Immature natural killer cell (primary cell): ENCODE measurements around the gene SHOX. TPM values are rescaled to one million over a fixed set of nuclear protein-coding genes. Genes with fewer than 3 reads are reported as not detected.
"Not testable (repeated sequence)": the region's sequence is repeated elsewhere in the genome, so short reads cannot be mapped to it uniquely, and the experiment has no call there.

ENCODE experiments used
- DNase-seq, 3 donors: peaks; one replicate each; pipeline ENCODE4 v3.0.0; 2022; ENCODE audit warnings: mixed read lengths in 1 of 3
- H3K27ac Mint-ChIP-seq, 6 donors: one replicate each; pipeline ENCODE4 v1.8.0; 2020; ENCODE audit warnings: mixed read lengths in 6 of 6, mild to moderate bottlenecking in 5 of 6, inconsistent platforms in 4 of 6, moderate library complexity in 3 of 6
- H3K27me3 Mint-ChIP-seq, 3 donors: one replicate each; pipeline ENCODE4 v1.8.0; 2020 to 2021; ENCODE audit warnings: low read depth in 3 of 3, mild to moderate bottlenecking in 3 of 3, mixed read lengths in 3 of 3, moderate library complexity in 3 of 3, inconsistent platforms in 1 of 3
- H3K36me3 Mint-ChIP-seq, 3 donors: one replicate each; pipeline ENCODE4 v1.8.0; 2020; ENCODE audit warnings: mixed read lengths in 3 of 3, inconsistent platforms in 2 of 3, mild to moderate bottlenecking in 2 of 3
- H3K4me1 Mint-ChIP-seq, 2 donors: one replicate each; pipeline ENCODE4 v1.8.0; 2020; ENCODE audit warnings: inconsistent platforms in 2 of 2, mild to moderate bottlenecking in 2 of 2, mixed read lengths in 2 of 2, moderate library complexity in 1 of 2
- H3K4me3 Mint-ChIP-seq, 5 donors: one replicate each; pipeline ENCODE4 v1.8.0; 2020; ENCODE audit warnings: mild to moderate bottlenecking in 5 of 5, mixed read lengths in 5 of 5, inconsistent platforms in 3 of 5, moderate library complexity in 3 of 5
- H3K9me3 Mint-ChIP-seq, 6 donors: one replicate each; pipeline ENCODE4 v1.8.0; 2020; ENCODE audit warnings: mild to moderate bottlenecking in 6 of 6, mixed read lengths in 6 of 6, inconsistent platforms in 4 of 6, moderate library complexity in 3 of 6
- polyA plus RNA-seq, 3 donors: library from polyadenylated mRNA; unstranded; fragments of 300-500 nt; fragmentation: Illumina TruSeq; gene quantifications; one replicate each; pipeline ENCODE4 v1.2.3, GENCODE V29; 2021

The SHOX gene
- polyA plus RNA-seq, 3 donors from 2014 or later: not detected

GRCh38 chrX:649166-649565, 18.6 kb downstream of the SHOX start:
- H3K4me3 Mint-ChIP-seq: no peak overlapping the region

DNA sequence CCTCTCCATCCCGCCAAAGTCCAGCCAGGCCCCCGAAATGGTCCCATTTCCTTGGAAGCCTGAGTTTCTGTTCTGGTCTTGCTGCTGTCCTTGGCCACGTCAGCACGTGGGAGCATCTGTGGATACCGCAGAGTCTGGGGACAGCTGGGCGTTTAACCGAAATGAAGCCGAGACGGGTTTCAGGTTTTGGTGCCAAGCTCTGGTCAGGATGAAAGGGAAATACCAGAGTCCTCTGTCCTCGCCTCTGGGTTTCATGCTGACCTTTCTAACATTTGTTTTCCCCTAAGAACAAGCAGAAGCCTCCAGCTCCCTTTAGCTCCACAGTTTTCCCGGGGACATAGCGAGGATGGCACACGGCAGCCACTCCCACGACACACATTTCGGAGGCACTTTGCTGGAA, 19.7 kb downstream of the SHOX start:
- Mint-ChIP-seq H3K27ac (no peak overlapping the region), H3K4me1 (no peaks in the 10 kb centered on the region), H3K4me3 (no peak overlapping the region), H3K36me3 (no peaks in the 10 kb centered on the region), H3K9me3 (no peaks in the 10 kb centered on the region), H3K27me3 (peaks cover 0 to 2% (median 1%) of the 10 kb centered on the region in 3 donors)
- DNase-seq: no peak

More at GRCh38 chrX:649166-649565, 18.6 kb downstream of the SHOX start:
- no peaks in the 10 kb centered on the region for H3K4me1 Mint-ChIP-seq
- DNase-seq: no peak
- H3K36me3 Mint-ChIP-seq: no peaks in the 10 kb centered on the region
- no peak overlapping the region for H3K27ac Mint-ChIP-seq
- H3K9me3 Mint-ChIP-seq: no peaks in the 10 kb centered on the region
- peaks cover 0 to 3% (median 1%) of the 10 kb centered on the region in 3 donors for H3K27me3 Mint-ChIP-seq

- H3K9me3 Mint-ChIP-seq: no peaks in the 10 kb centered on the region
- H3K27ac Mint-ChIP-seq: no peak overlapping the region
- H3K4me1 Mint-ChIP-seq: no peaks in the 10 kb centered on the region
- peaks cover 0 to 2% (median 0%) of the 10 kb centered on the region in 3 donors for H3K27me3 Mint-ChIP-seq
- no peaks in the 10 kb centered on the region for H3K36me3 Mint-ChIP-seq
- no peak for DNase-seq
- H3K4me3 Mint-ChIP-seq: no peak overlapping the region
These were observed 20.2 kb downstream of the SHOX start for GRCh38 chrX:650811-651210.

DNA sequence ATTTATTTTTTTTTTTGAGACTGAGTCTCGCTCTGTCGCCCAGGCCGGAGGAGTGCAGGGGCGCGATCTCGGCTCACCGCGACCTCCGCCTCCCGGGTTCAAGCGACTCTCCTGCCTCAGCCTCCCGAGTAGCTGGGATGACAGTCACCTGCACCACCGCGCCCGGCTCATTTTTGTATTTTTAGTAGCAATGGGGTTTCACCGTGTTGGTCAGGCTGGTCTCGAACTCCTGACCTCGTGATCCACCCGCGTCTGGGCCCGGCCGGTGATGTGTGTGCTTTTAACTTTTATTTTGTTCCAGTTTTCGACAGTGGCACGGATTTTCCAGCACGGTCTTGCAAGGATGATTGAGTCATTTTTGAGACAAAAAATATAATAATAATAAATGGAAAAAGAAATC, 21.3 kb downstream of the SHOX start:
- H3K4me1 Mint-ChIP-seq, H3K9me3 Mint-ChIP-seq, H3K36me3 Mint-ChIP-seq, DNase-seq, H3K4me3 Mint-ChIP-seq, H3K27ac Mint-ChIP-seq, H3K27me3 Mint-ChIP-seq: not testable (repeated sequence)

DNA sequence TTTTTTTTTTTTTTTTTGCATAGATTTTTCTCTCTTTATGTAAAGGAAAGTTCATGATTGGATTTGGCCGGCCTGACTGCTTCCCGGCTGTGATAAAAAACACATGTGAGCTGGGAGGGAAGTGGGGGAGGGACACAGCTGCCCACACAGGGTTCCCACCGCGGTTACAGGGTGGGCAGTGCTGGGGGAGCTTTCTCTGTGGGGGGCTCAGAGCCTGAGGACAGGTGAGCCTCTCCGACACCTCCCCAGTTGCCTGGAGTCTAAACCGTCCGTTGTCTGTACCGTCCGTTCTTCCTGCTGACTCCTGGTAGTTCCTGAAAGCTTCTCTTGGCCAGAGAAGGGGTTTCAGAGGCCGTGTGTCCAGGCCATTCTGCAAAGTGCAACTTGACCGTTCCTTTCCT, 21.8 kb downstream of the SHOX start:
- no peak overlapping the region for H3K27ac Mint-ChIP-seq
- no peaks in the 10 kb centered on the region for H3K4me1 Mint-ChIP-seq
- peaks cover 0 to 2% (median 0%) of the 10 kb centered on the region in 3 donors for H3K27me3 Mint-ChIP-seq
- DNase-seq: no peak
- no peaks in the 10 kb centered on the region for H3K36me3 Mint-ChIP-seq
- no peaks in the 10 kb centered on the region for H3K9me3 Mint-ChIP-seq
- H3K4me3 Mint-ChIP-seq: no peak overlapping the region

- H3K9me3 Mint-ChIP-seq: no peaks in the 10 kb centered on the region
- peaks cover 0 to 6% (median 2%) of the 10 kb centered on the region in 3 donors for H3K27me3 Mint-ChIP-seq
- DNase-seq: no peak
- no peak overlapping the region for H3K27ac Mint-ChIP-seq
- H3K4me1 Mint-ChIP-seq: no peaks in the 10 kb centered on the region
- no peak overlapping the region for H3K4me3 Mint-ChIP-seq
- no peaks in the 10 kb centered on the region for H3K36me3 Mint-ChIP-seq
These were observed 22.7 kb downstream of the SHOX start for GRCh38 chrX:653306-653705.

- Mint-ChIP-seq H3K27me3 (peaks cover 2 to 8% (median 2%) of the 10 kb centered on the region in 3 donors), H3K36me3 (no peaks in the 10 kb centered on the region), H3K4me3 (no peak overlapping the region), H3K9me3 (peaks cover 0 to 4% (median 0%) of the 10 kb centered on the region in 6 donors), H3K27ac (no peak overlapping the region), H3K4me1 (no peaks in the 10 kb centered on the region)
- no peak for DNase-seq
These were observed 30.6 kb downstream of the SHOX start for GRCh38 chrX:661154-661553.

GRCh38 chrX:662126-662525, 31.5 kb downstream of the SHOX start:
- no peaks in the 10 kb centered on the region for H3K36me3 Mint-ChIP-seq
- no peak for DNase-seq

DNA sequence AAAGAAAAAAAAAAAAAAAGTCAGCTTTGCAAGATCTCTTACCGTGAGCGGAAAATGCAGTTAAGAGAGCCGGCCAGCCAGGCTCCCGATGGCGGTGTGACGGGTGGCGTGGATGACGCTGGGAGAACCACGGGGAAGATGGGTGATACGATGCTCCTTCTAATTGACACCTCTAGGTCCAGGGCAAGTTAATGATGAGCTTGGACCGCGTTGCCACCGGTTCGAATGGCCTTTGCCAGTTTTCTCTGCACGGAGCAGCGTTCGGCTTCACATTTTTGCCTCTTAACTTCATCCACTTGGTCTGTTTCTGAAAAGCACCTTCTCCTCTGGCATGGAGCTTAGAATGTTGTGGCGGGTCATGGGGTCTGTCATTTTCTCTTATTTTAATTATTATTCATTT, 33.2 kb downstream of the SHOX start:
- no peak overlapping the region for H3K4me3 Mint-ChIP-seq
- no peaks in the 10 kb centered on the region for H3K4me1 Mint-ChIP-seq
- H3K36me3 Mint-ChIP-seq: no peaks in the 10 kb centered on the region
- no peak for DNase-seq
- H3K9me3 Mint-ChIP-seq: peaks cover 0 to 4% (median 0%) of the 10 kb centered on the region in 6 donors
- peaks cover 0 to 4% (median 2%) of the 10 kb centered on the region in 3 donors for H3K27me3 Mint-ChIP-seq
- no peak overlapping the region for H3K27ac Mint-ChIP-seq

More at GRCh38 chrX:662126-662525, 31.5 kb downstream of the SHOX start:
- Mint-ChIP-seq H3K4me1 (no peaks in the 10 kb centered on the region), H3K9me3 (peaks cover 0 to 4% (median 0%) of the 10 kb centered on the region in 6 donors), H3K4me3 (no peak overlapping the region), H3K27me3 (peaks cover 2 to 8% (median 2%) of the 10 kb centered on the region in 3 donors), H3K27ac (no peak overlapping the region)

- Mint-ChIP-seq H3K9me3 (peaks cover 0 to 5% (median 0%) of the 10 kb centered on the region in 6 donors), H3K36me3 (no peaks in the 10 kb centered on the region), H3K4me1 (no peaks in the 10 kb centered on the region), H3K4me3 (no peak overlapping the region), H3K27me3 (peaks cover under 1 to 3% (median 2%) of the 10 kb centered on the region in 3 donors), H3K27ac (no peak overlapping the region)
- DNase-seq: no peak
These were observed 36.5 kb downstream of the SHOX start for GRCh38 chrX:666762-667720.

DNA sequence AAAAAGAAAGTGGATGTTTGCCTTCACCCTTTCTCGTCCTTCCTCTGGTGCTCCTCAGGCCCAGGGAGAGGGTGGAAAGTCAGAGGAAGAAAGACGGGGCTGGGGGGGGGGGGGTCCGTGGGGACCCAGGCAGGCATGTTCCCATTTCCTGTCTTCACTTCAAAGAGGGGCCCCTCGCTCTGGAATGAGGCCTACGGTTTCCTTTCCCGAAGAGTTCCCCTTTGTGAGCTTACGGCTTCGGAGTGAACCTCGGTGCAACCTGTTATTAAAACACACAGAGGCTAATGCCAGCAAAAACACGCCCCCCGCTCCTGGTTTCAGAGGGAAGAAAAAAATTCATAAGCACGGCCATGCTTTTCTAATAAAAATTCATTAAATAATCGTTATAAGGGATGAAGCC, 40.1 kb downstream of the SHOX start:
- H3K27ac Mint-ChIP-seq: no peak overlapping the region

GRCh38 chrX:672931-673330, 42.3 kb downstream of the SHOX start:
- peaks cover 0 to 5% (median 2%) of the 10 kb centered on the region in 3 donors for H3K27me3 Mint-ChIP-seq
- H3K4me1 Mint-ChIP-seq: no peaks in the 10 kb centered on the region
- peaks cover 0 to 4% (median 0%) of the 10 kb centered on the region in 6 donors for H3K9me3 Mint-ChIP-seq
- no peak overlapping the region for H3K27ac Mint-ChIP-seq
- no peak for DNase-seq
- H3K4me3 Mint-ChIP-seq: no peak overlapping the region
- H3K36me3 Mint-ChIP-seq: no peaks in the 10 kb centered on the region

More for the DNA sequence above, 40.1 kb downstream of the SHOX start:
- no peak overlapping the region for H3K4me3 Mint-ChIP-seq
- no peak for DNase-seq
- peaks cover 2 to 5% (median 2%) of the 10 kb centered on the region in 3 donors for H3K27me3 Mint-ChIP-seq
- H3K9me3 Mint-ChIP-seq: peaks cover 0 to 3% (median 0%) of the 10 kb centered on the region in 6 donors
- H3K36me3 Mint-ChIP-seq: no peaks in the 10 kb centered on the region
- H3K4me1 Mint-ChIP-seq: no peaks in the 10 kb centered on the region

DNA sequence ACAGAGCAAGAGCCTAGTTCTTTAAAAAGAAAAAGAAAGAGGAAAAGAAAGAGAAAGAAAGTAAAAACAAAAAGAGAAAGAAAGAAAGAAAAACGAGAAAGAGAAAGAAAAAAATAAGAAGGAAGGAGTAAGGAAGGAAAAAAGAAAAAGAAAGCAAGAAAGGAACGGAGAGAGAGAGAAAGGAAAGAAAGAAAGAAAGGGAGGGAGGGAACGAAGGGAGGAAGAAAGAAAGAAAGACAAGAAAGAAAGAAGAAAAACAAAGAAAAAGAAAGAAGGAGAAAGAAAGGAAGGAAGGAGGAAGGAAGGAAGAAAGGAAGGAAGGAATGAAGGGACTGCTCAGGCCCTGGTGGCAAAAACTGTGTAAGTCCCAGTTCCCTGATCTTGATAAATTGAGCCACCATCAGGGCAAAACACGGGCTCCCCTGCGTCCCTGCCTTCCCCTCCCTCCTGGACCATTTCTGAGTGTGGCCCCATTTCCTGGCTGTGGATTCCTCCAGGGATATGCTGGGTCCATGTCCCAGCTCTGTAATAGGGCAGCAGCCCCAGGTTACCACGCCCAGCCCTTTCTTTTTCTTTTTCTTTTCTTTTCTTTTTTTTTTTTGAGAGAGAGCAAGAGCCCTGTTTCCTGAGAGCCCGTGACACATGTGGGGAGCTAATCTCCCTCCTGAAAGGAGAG, 44.8 kb downstream of the SHOX start:
- Mint-ChIP-seq H3K9me3 (peaks cover 0 to 1% (median 0%) of the 10 kb centered on the region in 6 donors), H3K27me3 (peaks cover 0 to 5% (median 4%) of the 10 kb centered on the region in 3 donors), H3K4me3 (no peak overlapping the region), H3K4me1 (no peaks in the 10 kb centered on the region), H3K36me3 (no peaks in the 10 kb centered on the region), H3K27ac (no peak overlapping the region)
- DNase-seq: no peak

DNA sequence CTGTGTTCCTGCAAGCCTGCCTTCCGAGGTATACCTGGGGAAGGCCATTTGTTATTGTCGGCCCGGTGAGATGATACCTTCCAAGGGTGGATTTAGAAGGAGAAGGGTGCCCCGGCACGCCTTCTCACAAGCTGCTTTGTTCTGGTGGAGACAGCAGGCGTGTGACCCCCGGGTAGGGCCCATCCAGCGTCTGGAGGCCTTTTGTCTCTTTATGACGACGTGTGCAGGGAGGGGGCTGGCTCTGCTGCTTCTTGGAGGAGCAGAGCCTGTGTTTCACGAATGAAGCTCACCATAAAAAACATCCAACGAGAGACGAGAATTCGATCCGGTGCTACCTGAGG, 45.3 kb downstream of the SHOX start:
- no peaks in the 10 kb centered on the region for H3K36me3 Mint-ChIP-seq
- peaks cover 0 to 1% (median 0%) of the 10 kb centered on the region in 6 donors for H3K9me3 Mint-ChIP-seq
- no peak for DNase-seq
- no peaks in the 10 kb centered on the region for H3K4me1 Mint-ChIP-seq
- peaks cover 0 to 5% (median 4%) of the 10 kb centered on the region in 3 donors for H3K27me3 Mint-ChIP-seq
- no peak overlapping the region for H3K4me3 Mint-ChIP-seq
- no peak overlapping the region for H3K27ac Mint-ChIP-seq
